Neural progenitor cell (in vitro differentiated cells): Measurements from ENCODE around the gene SRRM5. TPM values are rescaled to one million over a fixed set of nuclear protein-coding genes. Genes with fewer than 3 reads are reported as not detected.
"Not testable (repeated sequence)": the region's sequence is repeated elsewhere in the genome, so short reads cannot be mapped to it uniquely, and the experiment has no call there.

Source experiments
- DNase-seq: peaks from one replicate; pipeline ENCODE4 v3.0.0-alpha.2; 2016; ENCODE audit warnings: low spot score
- H2AFZ ChIP-seq: fragments of 200-600 bp; sonication (generic); replicated peaks from 2 replicates; pipeline ENCODE4 v1.6.1; 2016; ENCODE audit warnings: antibody characterized with exemption
- H3F3A ChIP-seq: fragments of 200-600 bp; sonication (generic); 2 replicates; pipeline ENCODE4 v1.6.1; 2016; ENCODE audit warnings: antibody characterized with exemption, low read depth
- H3K27ac ChIP-seq: fragments of 200-600 bp; sonication (generic); 2 replicates; pipeline ENCODE4 v1.5.1; 2016; ENCODE audit warnings: mild to moderate bottlenecking
- H3K27me3 ChIP-seq: fragments of 200-600 bp; sonication (generic); 2 replicates; pipeline ENCODE4 v1.6.1; 2016; ENCODE audit warnings: mild to moderate bottlenecking, moderate library complexity
- H3K36me3 ChIP-seq: fragments of 200-600 bp; sonication (generic); 2 replicates; pipeline ENCODE4 v1.5.1; 2016
- H3K4me1 ChIP-seq: fragments of 200-600 bp; sonication (generic); 2 replicates; pipeline ENCODE4 v1.6.1; 2016; ENCODE audit warnings: mixed run types
- H3K4me2 ChIP-seq: fragments of 200-600 bp; sonication (generic); 2 replicates; pipeline ENCODE4 v1.6.1; 2016
- H3K4me3 ChIP-seq: fragments of 200-600 bp; sonication (generic); 2 replicates; pipeline ENCODE4 v1.5.1; 2016
- H3K79me2 ChIP-seq: fragments of 200-600 bp; sonication (generic); 2 replicates; pipeline ENCODE4 v1.6.1; 2016; ENCODE audit warnings: low read depth
- H3K9ac ChIP-seq: fragments of 200-600 bp; sonication (generic); 2 replicates; pipeline ENCODE4 v1.6.1; 2016
- H3K9me3 ChIP-seq: fragments of 200-600 bp; sonication (generic); 2 replicates; pipeline ENCODE4 v1.5.1; 2016; ENCODE audit warnings: low read depth
- H4K20me1 ChIP-seq: fragments of 200-600 bp; sonication (generic); 2 replicates; pipeline ENCODE4 v1.6.1; 2016; ENCODE audit warnings: low read depth
- H3K27ac Mint-ChIP-seq: 3 replicates; pipeline ENCODE4 v1.8.0; 2021; ENCODE audit warnings: mixed read lengths
- H3K27me3 Mint-ChIP-seq: 2 replicates; pipeline ENCODE4 v1.8.0; 2022; ENCODE audit warnings: low read depth, mild to moderate bottlenecking, inconsistent platforms, moderate library complexity, mixed read lengths; ENCODE audit not compliant: insufficient read depth
- H3K36me3 Mint-ChIP-seq: 3 replicates; pipeline ENCODE4 v1.8.0; 2021; ENCODE audit warnings: mixed read lengths
- H3K4me1 Mint-ChIP-seq: 3 replicates; pipeline ENCODE4 v1.8.0; 2021; ENCODE audit warnings: mixed read lengths
- H3K4me3 Mint-ChIP-seq: 3 replicates; pipeline ENCODE4 v1.8.0; 2021; ENCODE audit warnings: mild to moderate bottlenecking, moderate library complexity, mixed read lengths
- H3K9me3 Mint-ChIP-seq: 3 replicates; pipeline ENCODE4 v1.8.0; 2020; ENCODE audit warnings: mixed read lengths
- EZH2 ChIP-seq: fragments of 200-600 bp; sonication (generic); IDR thresholded peaks from 2 replicates; pipeline ENCODE4 v1.6.1; 2017; ENCODE audit warnings: antibody characterized with exemption, mild to moderate bottlenecking, moderate library complexity
- EZH2phosphoT487 ChIP-seq: fragments of 200-600 bp; sonication (generic); IDR thresholded peaks from 2 replicates; pipeline ENCODE4 v1.6.1; 2017; ENCODE audit warnings: antibody characterized with exemption
- total RNA-seq: library from RNA; depleted of rRNA; stranded (reverse); fragments of >200 nt; gene quantifications from 2 replicates; pipeline ENCODE4 v1.2.3, GENCODE V29; 2015; ENCODE audit warnings: low replicate concordance
- TF ChIP-seq, protein P1 (sequence below): fragments of 200-600 bp; sonication (generic); IDR thresholded peaks from 2 replicates; pipeline ENCODE4 v1.5.1; 2017; ENCODE audit warnings: antibody characterized with exemption, mild to moderate bottlenecking

The SRRM5 gene
- total RNA-seq, 1 donor from 2014 or later = not detected

DNA sequence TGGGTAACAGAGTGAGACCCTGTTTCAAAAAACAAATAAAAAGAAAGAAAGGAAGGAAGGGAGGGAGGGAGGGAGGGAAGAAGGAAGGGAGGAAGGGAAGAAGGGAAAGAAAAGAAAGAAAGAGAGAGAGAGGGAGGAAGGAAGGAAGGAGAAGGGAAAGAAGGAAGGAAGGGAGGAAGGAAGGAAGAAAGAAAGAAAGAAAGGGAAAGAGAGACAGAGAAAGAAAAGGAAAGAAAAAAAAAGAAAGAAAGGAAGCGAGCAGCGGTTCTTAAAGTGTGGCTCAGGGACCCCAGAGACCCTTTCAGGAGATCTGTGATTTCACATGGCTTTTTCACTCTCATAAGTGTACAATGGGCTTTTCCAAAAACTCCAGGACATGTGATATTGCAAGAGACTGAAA lies 37.6 kb downstream of the SRRM5 start:
- Mint-ChIP-seq H3K9me3 (peaks cover 2% of the 10 kb centered on the region), H3K4me3 (no peak overlapping the region), H3K27ac (no peak overlapping the region), H3K4me1 (peaks cover 6% of the 10 kb centered on the region), H3K36me3 (peaks cover 17% of the 10 kb centered on the region), H3K27me3 (peaks cover 7% of the 10 kb centered on the region)
- Histone ChIP-seq H3K4me3 (no peak overlapping the region), H3K4me2 (no peak overlapping the region), H3K4me1 (no peaks in the 10 kb centered on the region), H3F3A (peaks cover 3% of the 10 kb centered on the region), H3K27ac (no peak overlapping the region), H4K20me1 (no peaks in the 10 kb centered on the region), H3K9ac (no peak overlapping the region), H3K79me2 (no peaks in the 10 kb centered on the region), H2AFZ (no peak overlapping the region), H3K9me3 (no peaks in the 10 kb centered on the region), H3K36me3 (no peaks in the 10 kb centered on the region), H3K27me3 (no peaks in the 10 kb centered on the region)
- no peak for TF ChIP-seq EZH2phosphoT487
- TF ChIP-seq, protein P1, sequence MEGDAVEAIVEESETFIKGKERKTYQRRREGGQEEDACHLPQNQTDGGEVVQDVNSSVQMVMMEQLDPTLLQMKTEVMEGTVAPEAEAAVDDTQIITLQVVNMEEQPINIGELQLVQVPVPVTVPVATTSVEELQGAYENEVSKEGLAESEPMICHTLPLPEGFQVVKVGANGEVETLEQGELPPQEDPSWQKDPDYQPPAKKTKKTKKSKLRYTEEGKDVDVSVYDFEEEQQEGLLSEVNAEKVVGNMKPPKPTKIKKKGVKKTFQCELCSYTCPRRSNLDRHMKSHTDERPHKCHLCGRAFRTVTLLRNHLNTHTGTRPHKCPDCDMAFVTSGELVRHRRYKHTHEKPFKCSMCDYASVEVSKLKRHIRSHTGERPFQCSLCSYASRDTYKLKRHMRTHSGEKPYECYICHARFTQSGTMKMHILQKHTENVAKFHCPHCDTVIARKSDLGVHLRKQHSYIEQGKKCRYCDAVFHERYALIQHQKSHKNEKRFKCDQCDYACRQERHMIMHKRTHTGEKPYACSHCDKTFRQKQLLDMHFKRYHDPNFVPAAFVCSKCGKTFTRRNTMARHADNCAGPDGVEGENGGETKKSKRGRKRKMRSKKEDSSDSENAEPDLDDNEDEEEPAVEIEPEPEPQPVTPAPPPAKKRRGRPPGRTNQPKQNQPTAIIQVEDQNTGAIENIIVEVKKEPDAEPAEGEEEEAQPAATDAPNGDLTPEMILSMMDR = no peak
- no peak for DNase-seq

DNA sequence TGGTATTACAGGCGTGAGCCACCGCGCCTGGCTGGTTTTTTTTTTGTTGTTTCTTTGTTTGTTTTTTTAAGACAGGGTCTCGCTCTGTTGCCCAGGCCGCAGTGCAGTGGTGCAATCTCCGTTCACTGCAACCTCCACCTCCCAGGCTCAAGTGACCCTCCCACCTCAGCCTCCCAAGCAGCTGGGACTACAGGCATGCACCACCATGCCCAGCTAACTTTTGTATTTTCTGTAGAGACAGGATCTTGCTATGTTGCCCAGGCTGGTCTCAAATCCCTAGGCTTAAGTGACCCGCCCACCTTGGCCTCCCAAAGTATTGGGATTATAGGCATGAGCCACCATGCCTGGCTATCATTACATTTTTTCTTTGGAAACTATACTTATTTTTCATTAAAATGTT lies 38.4 kb downstream of the SRRM5 start:
- H3K4me3 ChIP-seq, H3K27me3 Mint-ChIP-seq, H3K27ac ChIP-seq, H4K20me1 ChIP-seq, H3K9me3 Mint-ChIP-seq, H3K4me2 ChIP-seq, H3K27me3 ChIP-seq, H3K27ac Mint-ChIP-seq, H3K79me2 ChIP-seq, H2AFZ ChIP-seq, H3K36me3 ChIP-seq, H3K4me1 ChIP-seq, H3F3A ChIP-seq, DNase-seq, H3K4me1 Mint-ChIP-seq, H3K9ac ChIP-seq, H3K4me3 Mint-ChIP-seq, H3K9me3 ChIP-seq: not testable (repeated sequence)
- peaks cover 22% of the 10 kb centered on the region for H3K36me3 Mint-ChIP-seq

DNA sequence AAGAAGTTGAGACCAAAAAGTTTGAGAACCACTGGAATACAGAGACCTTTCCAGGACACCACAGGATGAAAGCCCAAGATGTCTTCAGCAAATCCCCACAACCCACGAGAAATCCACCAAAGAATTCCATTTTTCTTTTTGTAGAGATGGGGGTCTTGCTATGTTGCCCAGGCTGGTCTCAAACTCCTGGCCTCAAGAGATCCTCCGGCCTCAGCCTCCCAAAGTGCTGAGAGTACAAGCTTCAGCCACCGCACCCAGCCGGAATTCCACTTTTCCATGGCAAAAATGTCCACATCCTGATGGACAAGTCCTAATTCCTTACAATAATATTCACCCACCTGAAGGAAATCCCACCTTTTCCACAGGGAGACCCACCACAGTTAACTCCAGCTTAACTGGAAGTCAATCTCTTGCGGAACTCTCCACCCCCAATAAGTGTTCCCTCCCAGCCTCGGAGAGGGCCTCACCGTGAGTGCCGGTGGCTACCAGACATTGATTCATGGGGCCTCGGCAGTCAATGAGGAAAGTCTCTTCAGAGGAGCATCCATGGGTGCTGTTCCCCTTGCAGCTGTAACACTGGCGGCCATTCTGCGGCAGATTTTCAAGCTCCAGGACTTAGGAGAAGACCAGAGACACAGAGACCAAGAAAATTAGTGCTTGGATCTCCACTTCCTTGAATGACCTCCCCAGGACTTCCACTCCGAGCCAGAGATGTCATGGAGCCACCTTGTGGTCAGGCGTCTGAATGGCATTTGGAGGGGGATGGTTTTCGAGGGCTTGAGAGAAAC lies 40.1 kb downstream of the SRRM5 start:
- no peak overlapping the region for H3K9ac ChIP-seq
- no peaks in the 10 kb centered on the region for H3K79me2 ChIP-seq
- no peak overlapping the region for H3K27ac ChIP-seq
- H4K20me1 ChIP-seq = no peaks in the 10 kb centered on the region
- TF ChIP-seq EZH2 (no peak), EZH2phosphoT487 (no peak)
- TF ChIP-seq, protein P1 = peak; percentile 83
- peak; percentile 75 for DNase-seq
- peaks cover 26% of the 10 kb centered on the region for H3K36me3 Mint-ChIP-seq
- no peak overlapping the region for H2AFZ ChIP-seq
- no peaks in the 10 kb centered on the region for H3K27me3 ChIP-seq
- H3F3A ChIP-seq = peaks cover 3% of the 10 kb centered on the region
- H3K27ac Mint-ChIP-seq = no peak overlapping the region
- H3K4me2 ChIP-seq = no peak overlapping the region
- H3K4me3 ChIP-seq = no peak overlapping the region
- peaks cover 8% of the 10 kb centered on the region for H3K27me3 Mint-ChIP-seq
- H3K4me1 ChIP-seq = no peaks in the 10 kb centered on the region
- H3K36me3 ChIP-seq = no peaks in the 10 kb centered on the region
- no peaks in the 10 kb centered on the region for H3K9me3 Mint-ChIP-seq
- H3K4me1 Mint-ChIP-seq = peaks cover 6% of the 10 kb centered on the region
- H3K4me3 Mint-ChIP-seq = no peak overlapping the region
- no peaks in the 10 kb centered on the region for H3K9me3 ChIP-seq

DNA sequence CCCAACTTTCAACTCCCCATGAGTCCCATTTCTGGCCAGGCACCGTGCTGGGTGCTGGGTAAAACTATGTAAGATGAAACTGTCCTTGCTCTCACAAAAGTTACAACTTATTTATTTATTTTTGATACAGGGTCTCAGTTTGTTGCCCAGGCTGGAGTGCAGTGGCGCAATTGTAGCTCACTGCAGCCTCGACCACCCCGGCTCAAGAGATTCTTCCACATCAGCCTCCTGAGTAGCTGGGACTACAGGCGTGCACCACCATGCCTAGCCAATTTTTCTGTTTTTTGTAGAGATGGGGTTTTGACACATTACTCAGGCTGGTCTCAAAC lies 40.6 kb downstream of the SRRM5 start:
- Histone ChIP-seq H3K27me3 (no peaks in the 10 kb centered on the region), H3K4me3 (no peak overlapping the region), H2AFZ (no peak overlapping the region), H4K20me1 (no peaks in the 10 kb centered on the region), H3K4me1 (no peaks in the 10 kb centered on the region), H3K4me2 (no peak overlapping the region), H3K79me2 (no peaks in the 10 kb centered on the region), H3K36me3 (no peaks in the 10 kb centered on the region), H3K27ac (no peak overlapping the region), H3K9ac (no peak overlapping the region), H3K9me3 (no peaks in the 10 kb centered on the region), H3F3A (peaks cover 3% of the 10 kb centered on the region)
- Mint-ChIP-seq H3K4me3 (no peak overlapping the region), H3K27me3 (peaks cover 8% of the 10 kb centered on the region), H3K4me1 (peaks cover 6% of the 10 kb centered on the region), H3K36me3 (peaks cover 26% of the 10 kb centered on the region), H3K27ac (no peak overlapping the region), H3K9me3 (no peaks in the 10 kb centered on the region)
- TF ChIP-seq EZH2 (no peak), EZH2phosphoT487 (no peak)
- TF ChIP-seq, protein P1 = no peak
- no peak for DNase-seq
